Neural cell (in vitro differentiated cells): Measurements from ENCODE around the gene LGSN.

ENCODE experiments used
- EP300 ChIP-seq: fragments of 450-650 bp; conservative IDR thresholded peaks from 2 replicates; pipeline ENCODE4 v1.6.1; 2014; ENCODE audit warnings: antibody characterized with exemption, mild to moderate bottlenecking, moderate library complexity; ENCODE audit not compliant: poor library complexity, severe bottlenecking
- EZH2 ChIP-seq: fragments of 200-600, 300-800 bp; shearing (Covaris generic), sonication (generic); IDR thresholded peaks from 2 replicates; pipeline ENCODE4 v1.6.1; 2014; ENCODE audit warnings: antibody characterized with exemption, low read length, borderline replicate concordance, mild to moderate bottlenecking; ENCODE audit not compliant: insufficient read depth, poor library complexity, severe bottlenecking
- POLR2AphosphoS5 ChIP-seq: IDR thresholded peaks from 2 replicates; pipeline ENCODE4 v1.6.1; 2012
- RAD21 ChIP-seq: fragments of 450-650 bp; conservative IDR thresholded peaks from 2 replicates; pipeline ENCODE4 v1.6.1; 2014; ENCODE audit warnings: antibody characterized with exemption, mild to moderate bottlenecking, moderate library complexity
- TF ChIP-seq, protein P1 (sequence below): fragments of 450-650 bp; IDR thresholded peaks from 2 replicates; pipeline ENCODE4 v1.5.1; 2014; ENCODE audit warnings: antibody characterized with exemption, mild to moderate bottlenecking, moderate library complexity; ENCODE audit not compliant: poor library complexity, severe bottlenecking

DNA sequence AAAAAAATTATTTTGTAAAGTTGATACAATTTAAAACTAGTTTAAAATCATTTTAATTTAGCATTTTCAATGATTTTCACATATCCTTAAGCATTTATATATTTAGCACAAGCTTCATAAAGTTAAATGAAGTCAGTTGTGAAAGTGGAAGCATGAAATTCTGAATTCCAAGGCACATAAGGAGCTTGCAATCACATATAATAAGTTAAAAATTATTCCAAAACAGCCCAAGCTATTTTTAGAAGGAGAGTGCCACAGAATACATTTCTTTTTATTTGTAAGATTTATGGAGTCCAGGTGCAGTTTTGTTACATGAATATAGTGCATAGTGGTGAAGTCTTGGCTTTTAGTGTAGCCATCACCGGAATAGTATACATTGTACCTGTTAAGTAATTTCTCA lies 3.2 kb upstream of the LGSN start:
- TF ChIP-seq, protein P1, sequence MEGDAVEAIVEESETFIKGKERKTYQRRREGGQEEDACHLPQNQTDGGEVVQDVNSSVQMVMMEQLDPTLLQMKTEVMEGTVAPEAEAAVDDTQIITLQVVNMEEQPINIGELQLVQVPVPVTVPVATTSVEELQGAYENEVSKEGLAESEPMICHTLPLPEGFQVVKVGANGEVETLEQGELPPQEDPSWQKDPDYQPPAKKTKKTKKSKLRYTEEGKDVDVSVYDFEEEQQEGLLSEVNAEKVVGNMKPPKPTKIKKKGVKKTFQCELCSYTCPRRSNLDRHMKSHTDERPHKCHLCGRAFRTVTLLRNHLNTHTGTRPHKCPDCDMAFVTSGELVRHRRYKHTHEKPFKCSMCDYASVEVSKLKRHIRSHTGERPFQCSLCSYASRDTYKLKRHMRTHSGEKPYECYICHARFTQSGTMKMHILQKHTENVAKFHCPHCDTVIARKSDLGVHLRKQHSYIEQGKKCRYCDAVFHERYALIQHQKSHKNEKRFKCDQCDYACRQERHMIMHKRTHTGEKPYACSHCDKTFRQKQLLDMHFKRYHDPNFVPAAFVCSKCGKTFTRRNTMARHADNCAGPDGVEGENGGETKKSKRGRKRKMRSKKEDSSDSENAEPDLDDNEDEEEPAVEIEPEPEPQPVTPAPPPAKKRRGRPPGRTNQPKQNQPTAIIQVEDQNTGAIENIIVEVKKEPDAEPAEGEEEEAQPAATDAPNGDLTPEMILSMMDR: no peak
- TF ChIP-seq POLR2AphosphoS5 (no peak), EZH2 (no peak), EP300 (no peak), RAD21 (no peak)
